H9 (cell line): ENCODE measurements around the gene ZNF700. TPM values are rescaled to one million over a fixed set of nuclear protein-coding genes. Genes with fewer than 3 reads are reported as not detected.
"Not testable (repeated sequence)": the region's sequence is repeated elsewhere in the genome, so short reads cannot be mapped to it uniquely, and the experiment has no call there.

Experiments
- DNase-seq: peaks from one replicate; pipeline ENCODE4 v3.0.0-alpha.2; 2017
- H2AFZ ChIP-seq: one replicate; pipeline ENCODE4 v1.6.1; 2013; ENCODE audit warnings: mild to moderate bottlenecking, low read length, control low read depth, moderate library complexity
- H2AK5ac ChIP-seq: 2 replicates; pipeline ENCODE4 v1.6.1; 2013; ENCODE audit warnings: low read length, control low read depth, mixed read lengths; ENCODE audit not compliant: insufficient read length
- H2BK120ac ChIP-seq: one replicate; pipeline ENCODE4 v1.6.1; 2013; ENCODE audit warnings: low read depth, mild to moderate bottlenecking, low read length, control low read depth, inconsistent platforms; ENCODE audit not compliant: poor library complexity, severe bottlenecking
- H2BK12ac ChIP-seq: 2 replicates; pipeline ENCODE4 v1.6.1; 2013; ENCODE audit warnings: low read length, control low read depth, mixed read lengths, low read depth; ENCODE audit not compliant: insufficient read length
- H2BK15ac ChIP-seq: 2 replicates; pipeline ENCODE4 v1.6.1; 2013; ENCODE audit warnings: low read depth, low read length, control low read depth
- H2BK20ac ChIP-seq: one replicate; pipeline ENCODE4 v1.6.1; 2013; ENCODE audit warnings: low read depth, mild to moderate bottlenecking, low read length, control low read depth, inconsistent platforms; ENCODE audit not compliant: poor library complexity, severe bottlenecking
- H2BK5ac ChIP-seq: 2 replicates; pipeline ENCODE4 v1.6.1; 2013; ENCODE audit warnings: low read length, control low read depth, mixed read lengths; ENCODE audit not compliant: insufficient read length
- H3K14ac ChIP-seq: 2 replicates; pipeline ENCODE4 v1.6.1; 2013; ENCODE audit warnings: low read length, control low read depth; ENCODE audit not compliant: insufficient read depth
- H3K18ac ChIP-seq: 2 replicates; pipeline ENCODE4 v1.6.1; 2013; ENCODE audit warnings: low read depth, mild to moderate bottlenecking, mixed read lengths, low read length, control low read depth; ENCODE audit not compliant: insufficient read length
- H3K23ac ChIP-seq: 2 replicates; pipeline ENCODE4 v1.6.1; 2013; ENCODE audit warnings: low read length, control low read depth, mixed read lengths, low read depth; ENCODE audit not compliant: insufficient read length
- H3K23me2 ChIP-seq: 2 replicates; pipeline ENCODE4 v1.6.1; 2013; ENCODE audit warnings: low read depth, mild to moderate bottlenecking, mixed read lengths, low read length, control low read depth; ENCODE audit not compliant: insufficient read length, poor library complexity, severe bottlenecking
- H3K27ac ChIP-seq: 2 replicates; pipeline ENCODE4 v1.5.1; 2013; ENCODE audit warnings: low read length, control low read depth, mixed read lengths, low read depth; ENCODE audit not compliant: insufficient read length
- H3K27me3 ChIP-seq: 2 replicates; pipeline ENCODE4 v1.6.1; 2013; ENCODE audit warnings: low read length, control low read depth, inconsistent platforms; ENCODE audit not compliant: insufficient read depth
- H3K4ac ChIP-seq: 2 replicates; pipeline ENCODE4 v1.6.1; 2013; ENCODE audit warnings: low read depth, mild to moderate bottlenecking, control low read depth, inconsistent platforms, low read length, moderate library complexity
- H3K4me1 ChIP-seq: 2 replicates; pipeline ENCODE4 v1.6.1; 2013; ENCODE audit warnings: low read length, control low read depth, inconsistent platforms; ENCODE audit not compliant: insufficient read depth
- H3K4me2 ChIP-seq: 2 replicates; pipeline ENCODE4 v1.6.1; 2013; ENCODE audit warnings: low read length, control low read depth, mixed read lengths; ENCODE audit not compliant: insufficient read length, insufficient read depth
- H3K56ac ChIP-seq: 2 replicates; pipeline ENCODE4 v1.6.1; 2013; ENCODE audit warnings: low read depth, mild to moderate bottlenecking, mixed read lengths, low read length, control low read depth; ENCODE audit not compliant: insufficient read length
- H3K79me1 ChIP-seq: 2 replicates; pipeline ENCODE4 v1.6.1; 2013; ENCODE audit warnings: low read depth, mild to moderate bottlenecking, moderate library complexity, low read length, control low read depth, inconsistent platforms; ENCODE audit not compliant: insufficient read depth, poor library complexity, severe bottlenecking
- H3K79me2 ChIP-seq: 2 replicates; pipeline ENCODE4 v1.6.1; 2013; ENCODE audit warnings: low read length, control low read depth, inconsistent platforms; ENCODE audit not compliant: insufficient read depth
- H3K9ac ChIP-seq: 2 replicates; pipeline ENCODE4 v1.6.1; 2013; ENCODE audit warnings: low read length, control low read depth, mixed read lengths; ENCODE audit not compliant: insufficient read length; ENCODE audit errors: extremely low read depth
- H3K9me3 ChIP-seq: one replicate; pipeline ENCODE4 v1.6.1; 2013; ENCODE audit warnings: low read depth, low read length, inconsistent platforms; ENCODE audit not compliant: control insufficient read depth
- H3T11ph ChIP-seq: one replicate; pipeline ENCODE4 v1.6.1; 2013; ENCODE audit warnings: mild to moderate bottlenecking, low read length, control low read depth, inconsistent platforms
- H4K20me1 ChIP-seq: one replicate; pipeline ENCODE4 v1.6.1; 2013; ENCODE audit not compliant: control insufficient read depth, insufficient read length, insufficient read depth
- H4K5ac ChIP-seq: 2 replicates; pipeline ENCODE4 v1.6.1; 2013; ENCODE audit warnings: low read depth, mild to moderate bottlenecking, mixed read lengths, low read length, control low read depth; ENCODE audit not compliant: insufficient read length
- H4K8ac ChIP-seq: replicated peaks from 2 replicates; pipeline ENCODE4 v1.6.1; 2013; ENCODE audit warnings: low read length, control low read depth, mixed read lengths, low read depth; ENCODE audit not compliant: insufficient read length
- H4K91ac ChIP-seq: 2 replicates; pipeline ENCODE4 v1.6.1; 2013; ENCODE audit warnings: low read depth, mild to moderate bottlenecking, moderate library complexity, mixed read lengths, low read length, control low read depth; ENCODE audit not compliant: insufficient read length
- H3K27ac Mint-ChIP-seq, 3 experiments: 2 replicates in 2 of 3; 3 replicates in 1 of 3; pipeline ENCODE4 v1.8.0; 2020 to 2021; ENCODE audit warnings: mixed read lengths in 3 of 3, mild to moderate bottlenecking in 1 of 3, moderate library complexity in 1 of 3
- H3K27me3 Mint-ChIP-seq: 2 replicates; pipeline ENCODE4 v1.8.0; 2021; ENCODE audit warnings: low read depth, mild to moderate bottlenecking, moderate library complexity, mixed read lengths
- H3K36me3 Mint-ChIP-seq, 3 experiments: 2 replicates in 2 of 3; 3 replicates in 1 of 3; pipeline ENCODE4 v1.8.0; 2020 to 2021; ENCODE audit warnings: low read depth in 3 of 3, mixed read lengths in 3 of 3; ENCODE audit not compliant: insufficient read depth in 1 of 3
- H3K4me1 Mint-ChIP-seq, 2 experiments: 2 replicates each; pipeline ENCODE4 v1.8.0; 2020; ENCODE audit warnings: mixed read lengths in 2 of 2
- H3K4me3 Mint-ChIP-seq, 2 experiments: 2 replicates in 1 of 2; 3 replicates in 1 of 2; pipeline ENCODE4 v1.8.0; 2020 to 2021; ENCODE audit warnings: mild to moderate bottlenecking in 2 of 2, mixed read lengths in 2 of 2, moderate library complexity in 1 of 2
- H3K9me3 Mint-ChIP-seq, 2 experiments: 2 replicates in 1 of 2; 3 replicates in 1 of 2; pipeline ENCODE4 v1.8.0; 2020; ENCODE audit warnings: mild to moderate bottlenecking in 2 of 2, mixed read lengths in 2 of 2, moderate library complexity in 1 of 2
- WGBS: extraction: QIAGEN DNeasy Blood & Tissue Kit; methylation state at CpG from one replicate; pipeline ENCODE4 v1.1.7; 2013; ENCODE audit warnings: missing lambda C conversion rate, low lambda C conversion rate, mixed read lengths; ENCODE audit not compliant: insufficient read length; ENCODE audit errors: extremely low coverage; 5-methylcytosine and 5-hydroxymethylcytosine counted together
- total RNA-seq: library from RNA; stranded (reverse); gene quantifications from 2 replicates; pipeline ENCODE4 v1.2.1, GENCODE V29; 2021
- TF ChIP-seq, protein P1 (sequence below): fragments of 200-600 bp; sonication (generic); conservative IDR thresholded peaks from 3 replicates; pipeline ENCODE4 v1.8.0; 2021; ENCODE audit warnings: antibody characterized with exemption, mild to moderate bottlenecking

The ZNF700 gene
- total RNA-seq, 1 experiment from 2014 or later = 9.9 TPM

DNA sequence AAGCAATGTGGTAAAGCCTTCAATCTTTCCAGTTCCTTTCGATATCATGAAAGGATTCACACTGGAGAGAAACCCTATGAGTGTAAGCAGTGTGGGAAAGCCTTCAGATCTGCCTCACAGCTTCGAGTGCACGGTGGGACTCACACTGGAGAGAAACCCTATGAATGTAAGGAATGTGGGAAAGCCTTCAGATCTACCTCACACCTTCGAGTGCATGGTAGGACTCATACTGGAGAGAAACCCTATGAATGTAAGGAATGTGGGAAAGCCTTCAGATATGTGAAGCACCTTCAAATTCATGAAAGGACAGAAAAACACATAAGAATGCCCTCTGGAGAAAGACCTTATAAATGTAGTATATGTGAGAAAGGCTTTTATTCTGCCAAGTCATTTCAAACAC is 24.3 kb downstream of the ZNF700 start:
- Histone ChIP-seq H3K18ac (no peak overlapping the region), H3K79me2 (no peaks in the 10 kb centered on the region), H3K9ac (no peak overlapping the region), H2AFZ (no peak overlapping the region), H2BK15ac (no peak overlapping the region), H2BK12ac (no peak overlapping the region), H3K27me3 (no peaks in the 10 kb centered on the region), H3K4me2 (no peak overlapping the region), H3K56ac (no peak overlapping the region), H2BK20ac (no peak overlapping the region), H3K23me2 (no peaks in the 10 kb centered on the region), H4K8ac (no peak overlapping the region), H3K27ac (no peak overlapping the region), H4K91ac (no peak overlapping the region), H3K23ac (no peak overlapping the region), H3T11ph (no peak overlapping the region), H2AK5ac (no peak overlapping the region), H3K4ac (no peak overlapping the region), H3K4me1 (no peaks in the 10 kb centered on the region), H3K14ac (no peak overlapping the region), H4K5ac (no peak overlapping the region), H3K9me3 (peaks cover 90% of the 10 kb centered on the region), H2BK5ac (no peak overlapping the region), H2BK120ac (no peak overlapping the region), H4K20me1 (no peaks in the 10 kb centered on the region), H3K79me1 (no peaks in the 10 kb centered on the region)
- Mint-ChIP-seq H3K27me3 (peaks cover 4% of the 10 kb centered on the region), H3K4me1 (no peaks in the 10 kb centered on the region), H3K27ac (no peak overlapping the region), H3K9me3 (peaks cover 97 to 99% of the 10 kb centered on the region in 2 experiments), H3K36me3 (peaks cover 85 to 90% (median 87%) of the 10 kb centered on the region in 3 experiments), H3K4me3 (no peak overlapping the region)
- no peak for DNase-seq
- TF ChIP-seq, protein P1, sequence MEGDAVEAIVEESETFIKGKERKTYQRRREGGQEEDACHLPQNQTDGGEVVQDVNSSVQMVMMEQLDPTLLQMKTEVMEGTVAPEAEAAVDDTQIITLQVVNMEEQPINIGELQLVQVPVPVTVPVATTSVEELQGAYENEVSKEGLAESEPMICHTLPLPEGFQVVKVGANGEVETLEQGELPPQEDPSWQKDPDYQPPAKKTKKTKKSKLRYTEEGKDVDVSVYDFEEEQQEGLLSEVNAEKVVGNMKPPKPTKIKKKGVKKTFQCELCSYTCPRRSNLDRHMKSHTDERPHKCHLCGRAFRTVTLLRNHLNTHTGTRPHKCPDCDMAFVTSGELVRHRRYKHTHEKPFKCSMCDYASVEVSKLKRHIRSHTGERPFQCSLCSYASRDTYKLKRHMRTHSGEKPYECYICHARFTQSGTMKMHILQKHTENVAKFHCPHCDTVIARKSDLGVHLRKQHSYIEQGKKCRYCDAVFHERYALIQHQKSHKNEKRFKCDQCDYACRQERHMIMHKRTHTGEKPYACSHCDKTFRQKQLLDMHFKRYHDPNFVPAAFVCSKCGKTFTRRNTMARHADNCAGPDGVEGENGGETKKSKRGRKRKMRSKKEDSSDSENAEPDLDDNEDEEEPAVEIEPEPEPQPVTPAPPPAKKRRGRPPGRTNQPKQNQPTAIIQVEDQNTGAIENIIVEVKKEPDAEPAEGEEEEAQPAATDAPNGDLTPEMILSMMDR = no peak
- no CpG with 5 or more reads among the region's 4 CpGs for WGBS

DNA sequence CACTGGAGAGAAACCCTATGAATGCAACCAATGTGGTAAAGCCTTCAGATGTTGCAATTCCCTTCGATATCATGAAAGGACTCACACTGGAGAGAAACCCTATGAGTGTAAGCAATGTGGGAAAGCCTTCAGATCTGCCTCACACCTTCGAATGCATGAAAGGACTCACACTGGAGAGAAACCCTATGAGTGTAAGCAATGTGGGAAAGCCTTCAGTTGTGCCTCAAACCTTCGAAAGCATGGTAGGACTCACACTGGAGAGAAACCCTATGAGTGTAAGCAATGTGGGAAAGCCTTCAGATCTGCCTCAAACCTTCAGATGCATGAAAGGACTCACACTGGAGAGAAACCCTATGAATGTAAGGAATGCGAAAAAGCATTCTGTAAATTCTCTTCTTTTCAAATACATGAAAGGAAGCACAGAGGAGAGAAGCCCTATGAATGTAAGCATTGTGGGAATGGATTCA is 24.7 kb downstream of the ZNF700 start:
- H2AFZ ChIP-seq, H3T11ph ChIP-seq, H3K4me1 ChIP-seq, H3K27ac Mint-ChIP-seq, H3K4me1 Mint-ChIP-seq, H2BK12ac ChIP-seq, H4K8ac ChIP-seq, H4K20me1 ChIP-seq, H2BK5ac ChIP-seq, H3K79me2 ChIP-seq, H3K79me1 ChIP-seq, H4K5ac ChIP-seq, H2AK5ac ChIP-seq, H3K4ac ChIP-seq, H3K9ac ChIP-seq, H3K56ac ChIP-seq, H3K23ac ChIP-seq, H3K23me2 ChIP-seq, H3K18ac ChIP-seq, H2BK120ac ChIP-seq, H3K27ac ChIP-seq, H3K27me3 ChIP-seq, H3K14ac ChIP-seq, H2BK15ac ChIP-seq, H3K4me2 ChIP-seq, H3K27me3 Mint-ChIP-seq, H3K4me3 Mint-ChIP-seq, DNase-seq, H4K91ac ChIP-seq, H2BK20ac ChIP-seq: not testable (repeated sequence)
- H3K9me3 Mint-ChIP-seq = peaks cover 96 to 97% of the 10 kb centered on the region in 2 experiments
- peaks cover 86% of the 10 kb centered on the region for H3K9me3 ChIP-seq
- WGBS = no CpG with 5 or more reads among the region's 4 CpGs
- peaks cover 81 to 86% (median 82%) of the 10 kb centered on the region in 3 experiments for H3K36me3 Mint-ChIP-seq
